Activated CD8-positive, alpha-beta memory T cell treated with anti-CD3 and anti-CD28 coated beads, Interleukin-2, amount 10 ng/mL, durations not matched to agents 7 days and 5 days (primary cell): Measurements from ENCODE around the gene TST. TPM values are rescaled to one million over a fixed set of nuclear protein-coding genes. Genes with fewer than 3 reads are reported as not detected.

ENCODE experiments used
- ATAC-seq: fragments of 150-1000 bp; cut with Tn5 transposase; one replicate; pipeline ENCODE4 v1.10.0; 2021; ENCODE audit warnings: moderate library complexity
- CTCF ChIA-PET: fragments of 350-600 bp; sonication (Branson Sonifier 250); formaldehyde crosslinking; loops from one replicate; lab custom pipeline; 2021; ENCODE audit warnings: antibody characterized with exemption; lab: Charles Lee
- DNase-seq: peaks from one replicate; pipeline ENCODE4 v3.0.0-alpha.2; 2020
- H3K27ac Mint-ChIP-seq: one replicate; pipeline ENCODE4 v1.8.0; 2021; ENCODE audit warnings: mild to moderate bottlenecking, mixed read lengths
- H3K27me3 Mint-ChIP-seq: one replicate; pipeline ENCODE4 v1.8.0; 2021; ENCODE audit warnings: mixed read lengths
- H3K36me3 Mint-ChIP-seq: one replicate; pipeline ENCODE4 v1.8.0; 2021; ENCODE audit warnings: mild to moderate bottlenecking, mixed read lengths
- H3K4me1 Mint-ChIP-seq: one replicate; pipeline ENCODE4 v1.8.0; 2021; ENCODE audit warnings: mixed read lengths
- H3K4me3 Mint-ChIP-seq: one replicate; pipeline ENCODE4 v1.8.0; 2021; ENCODE audit warnings: mild to moderate bottlenecking, moderate library complexity, mixed read lengths
- H3K9me3 Mint-ChIP-seq: one replicate; pipeline ENCODE4 v1.8.0; 2022; ENCODE audit warnings: low read depth, mixed read lengths
- total RNA-seq, 2 experiments: library from RNA; stranded (reverse); gene quantifications; one replicate each; pipeline ENCODE4 v1.2.3, GENCODE V29; 2021

TST gene
- total RNA-seq, result 10 to 100 TPM; 11.2 to 29.3 TPM

GRCh38 chr22:37019309-37020191 lies at the start of gene TST, which contains the start of gene MPST:
Gene TST (minus strand): TSS chr22:37019447. CDS start chr22:37018732, 715 bp downstream.
Gene MPST (plus strand): TSS chr22:37019742. CDS start chr22:37019837, 95 bp downstream.
- H3K27me3 Mint-ChIP-seq, result no peaks in the 10 kb centered on the region
- H3K36me3 Mint-ChIP-seq, result no peaks in the 10 kb centered on the region
- no peaks in the 10 kb centered on the region for H3K9me3 Mint-ChIP-seq
- peaks cover 22% of the 10 kb centered on the region for H3K4me1 Mint-ChIP-seq
- H3K27ac Mint-ChIP-seq, result peak within 1 kb of the TSS; percentile 89
- CTCF ChIA-PET, result interaction anchor here (0.7 to 7.7 kb wide), 20 partner anchors 12 to 473 kb away, joined by 3 to 48 read pairs (median 3); partner anchors contain the start of genes IFT27 and KCTD17
- peak within 1 kb of the TSS; percentile 90 for H3K4me3 Mint-ChIP-seq
- DNase-seq (peak; percentile 65), ATAC-seq (peak; percentile 82)

GRCh38 chr22:37068859-37069258 lies 49.6 kb upstream of the TST start:
- CTCF ChIA-PET, result interaction anchor here (1.6 kb wide), 1 partner anchor 23 kb away, joined by 3 read pairs; no protein-coding TSS in a partner anchor
- Mint-ChIP-seq H3K4me3 (no peak overlapping the region), H3K4me1 (no peaks in the 10 kb centered on the region), H3K27ac (no peak overlapping the region), H3K27me3 (peaks cover 12% of the 10 kb centered on the region), H3K36me3 (no peaks in the 10 kb centered on the region), H3K9me3 (no peaks in the 10 kb centered on the region)
- ATAC-seq (peak; percentile 38), DNase-seq (no peak)

GRCh38 chr22:37067428-37067827 lies 48.2 kb upstream of the TST start:
- DNase-seq (no peak), ATAC-seq (no peak)
- peaks cover 12% of the 10 kb centered on the region for H3K27me3 Mint-ChIP-seq
- no peak overlapping the region for H3K27ac Mint-ChIP-seq
- peaks cover 2% of the 10 kb centered on the region for H3K4me1 Mint-ChIP-seq
- H3K4me3 Mint-ChIP-seq, result no peak overlapping the region
- H3K9me3 Mint-ChIP-seq, result no peaks in the 10 kb centered on the region
- no peaks in the 10 kb centered on the region for H3K36me3 Mint-ChIP-seq
- CTCF ChIA-PET, result interaction anchor here (1.4 kb wide), 1 partner anchor 9 kb away, joined by 5 read pairs; no protein-coding TSS in a partner anchor

- Mint-ChIP-seq H3K36me3 (peaks cover 1% of the 10 kb centered on the region), H3K4me1 (peaks cover 15% of the 10 kb centered on the region), H3K27me3 (peaks cover 12% of the 10 kb centered on the region), H3K9me3 (no peaks in the 10 kb centered on the region), H3K4me3 (no peak overlapping the region), H3K27ac (no peak overlapping the region)
- CTCF ChIA-PET, result interaction anchor here (1.7 kb wide), 1 partner anchor 12 kb away, joined by 4 read pairs; no protein-coding TSS in a partner anchor
- ATAC-seq, result no peak
- no peak for DNase-seq
These were observed 46.7 kb upstream of the TST start for GRCh38 chr22:37065961-37066360.

DNA sequence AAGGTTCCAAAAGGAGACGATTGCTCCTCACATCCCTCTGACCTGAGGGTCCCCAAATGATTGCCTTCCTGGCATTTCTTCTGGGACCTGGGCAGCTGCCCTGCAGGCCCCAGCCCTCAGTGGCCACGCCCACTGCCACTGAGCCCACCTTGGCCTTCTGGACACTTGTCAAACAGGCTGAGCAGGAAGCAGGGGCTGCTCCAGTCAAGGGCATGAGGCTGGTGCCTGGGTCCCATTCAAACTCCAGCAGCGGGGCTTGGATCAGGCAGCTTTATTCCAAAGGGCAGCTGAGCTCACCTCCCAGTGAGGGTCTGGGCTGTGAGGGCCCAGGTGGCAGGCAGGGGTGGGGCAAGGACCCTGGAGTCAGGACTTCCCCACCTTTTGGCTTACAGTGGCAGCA lies 45.9 kb upstream of the TST start:
- H3K9me3 Mint-ChIP-seq, result no peaks in the 10 kb centered on the region
- H3K4me1 Mint-ChIP-seq, result peaks cover 23% of the 10 kb centered on the region

GRCh38 chr22:37064553-37064952 lies 45.3 kb upstream of the TST start:
- Mint-ChIP-seq H3K27ac (no peak overlapping the region), H3K4me1 (peaks cover 29% of the 10 kb centered on the region), H3K27me3 (peaks cover 6% of the 10 kb centered on the region), H3K4me3 (no peak overlapping the region), H3K9me3 (no peaks in the 10 kb centered on the region), H3K36me3 (peaks cover 2% of the 10 kb centered on the region)
- ATAC-seq (no peak), DNase-seq (no peak)
- CTCF ChIA-PET, result interaction anchor here (1.8 kb wide), 1 partner anchor 103 kb away, joined by 4 read pairs; no protein-coding TSS in a partner anchor

More for the DNA sequence above, 45.9 kb upstream of the TST start:
- Mint-ChIP-seq H3K27me3 (peaks cover 12% of the 10 kb centered on the region), H3K36me3 (peaks cover 2% of the 10 kb centered on the region), H3K4me3 (no peak overlapping the region), H3K27ac (no peak overlapping the region)
- ATAC-seq, result no peak
- DNase-seq, result no peak
- CTCF ChIA-PET, result interaction anchor here (1.7 kb wide), 1 partner anchor 13 kb away, joined by 4 read pairs; no protein-coding TSS in a partner anchor

DNA sequence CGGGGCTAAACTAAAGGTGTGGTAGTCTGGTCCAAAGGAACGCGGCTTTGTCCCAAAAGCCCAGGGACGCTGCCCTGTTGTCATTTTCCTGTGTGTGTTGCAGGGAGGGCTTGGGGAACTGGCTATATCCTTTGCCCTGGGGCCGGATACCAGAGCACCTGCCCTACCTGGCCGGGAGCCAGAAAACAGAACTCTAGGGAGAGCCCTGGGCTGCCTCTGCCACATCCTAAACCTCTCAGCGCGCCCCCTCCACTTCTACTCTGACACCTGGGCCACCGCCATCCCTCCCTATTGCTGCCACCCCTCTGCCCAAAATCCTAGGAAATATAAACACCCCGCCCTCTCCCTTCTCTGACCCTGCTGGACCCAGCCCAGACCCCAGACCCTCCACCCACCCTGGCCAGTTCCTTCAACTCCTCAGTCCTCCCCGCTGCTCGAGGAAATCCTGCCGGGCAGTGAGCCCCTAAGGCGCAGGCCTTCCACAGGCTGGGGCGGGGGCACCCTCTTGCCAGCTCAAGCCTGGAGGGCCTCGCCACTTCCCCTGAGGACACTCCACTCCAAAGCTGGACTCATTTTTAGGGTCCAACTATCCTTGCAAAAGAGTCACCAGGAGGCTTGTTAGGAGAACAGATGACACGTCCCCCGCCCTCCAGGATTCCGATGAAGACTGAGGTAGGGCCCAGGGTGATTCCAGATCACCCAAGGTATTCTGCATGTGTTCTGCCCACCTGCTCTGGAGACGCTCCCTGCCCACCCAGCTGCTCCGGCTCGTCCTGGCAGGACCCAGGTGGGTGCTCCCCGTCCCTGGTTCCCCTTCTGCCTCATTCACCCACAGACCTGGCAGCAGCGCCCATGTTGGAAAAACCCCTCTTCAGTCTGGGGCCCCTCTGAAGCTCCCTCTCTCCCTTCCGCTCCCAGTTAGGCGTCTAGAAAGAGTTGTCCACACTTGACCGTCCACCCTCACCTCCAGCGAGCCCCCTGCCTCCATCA lies 44.5 kb upstream of the TST start:
- Mint-ChIP-seq H3K4me1 (peaks cover 35% of the 10 kb centered on the region), H3K27me3 (peaks cover 3% of the 10 kb centered on the region), H3K27ac (no peak overlapping the region), H3K4me3 (no peak overlapping the region), H3K9me3 (no peaks in the 10 kb centered on the region), H3K36me3 (peaks cover 2% of the 10 kb centered on the region)
- ATAC-seq (no peak), DNase-seq (no peak)
- CTCF ChIA-PET, result interaction anchor here (1.8 kb wide), 1 partner anchor 103 kb away, joined by 4 read pairs; no protein-coding TSS in a partner anchor

DNA sequence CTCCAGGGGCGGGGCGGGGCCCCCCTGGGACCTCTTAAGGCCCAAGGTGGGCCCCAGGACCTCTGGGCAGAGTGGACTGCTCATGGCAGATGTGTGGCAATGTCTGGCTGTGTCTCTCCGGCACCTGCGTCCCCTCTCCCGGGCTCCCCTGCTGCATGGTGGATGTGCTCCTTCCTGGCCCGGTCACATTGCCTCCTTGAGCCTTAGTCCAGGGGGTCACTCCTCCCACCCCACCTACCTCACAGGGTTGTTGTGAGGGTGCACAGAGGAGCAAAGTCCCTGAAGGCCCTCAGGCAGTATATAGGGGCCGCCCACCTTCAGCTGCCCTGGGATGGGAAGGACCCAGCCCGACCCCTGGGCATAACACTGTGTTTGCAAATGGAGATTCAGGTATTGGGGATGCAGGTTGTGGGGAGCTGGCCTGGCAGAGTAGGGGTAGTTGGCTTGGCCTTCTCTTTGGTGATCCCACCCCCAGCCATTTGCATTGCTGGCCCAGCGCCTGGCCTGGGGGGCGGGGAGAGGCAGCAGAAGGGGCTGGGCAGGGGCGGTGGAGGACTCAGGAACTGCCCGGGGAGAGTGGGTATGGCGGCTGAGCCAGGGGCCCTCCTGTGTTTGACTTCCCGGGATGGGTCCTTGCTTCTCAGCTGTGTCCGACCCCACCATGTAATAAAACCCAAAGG lies 43.6 kb upstream of the TST start:
- H3K27me3 Mint-ChIP-seq, result no peaks in the 10 kb centered on the region
- no peak for DNase-seq
- H3K36me3 Mint-ChIP-seq, result peaks cover 3% of the 10 kb centered on the region
- no peak overlapping the region for H3K27ac Mint-ChIP-seq
- no peaks in the 10 kb centered on the region for H3K9me3 Mint-ChIP-seq
- H3K4me3 Mint-ChIP-seq, result no peak overlapping the region
- CTCF ChIA-PET, result interaction anchor here (1.1 to 1.8 kb wide), 2 partner anchors 14 to 104 kb away, joined by 3 to 4 read pairs; no protein-coding TSS in a partner anchor
- ATAC-seq, result no peak
- H3K4me1 Mint-ChIP-seq, result peaks cover 35% of the 10 kb centered on the region

DNA sequence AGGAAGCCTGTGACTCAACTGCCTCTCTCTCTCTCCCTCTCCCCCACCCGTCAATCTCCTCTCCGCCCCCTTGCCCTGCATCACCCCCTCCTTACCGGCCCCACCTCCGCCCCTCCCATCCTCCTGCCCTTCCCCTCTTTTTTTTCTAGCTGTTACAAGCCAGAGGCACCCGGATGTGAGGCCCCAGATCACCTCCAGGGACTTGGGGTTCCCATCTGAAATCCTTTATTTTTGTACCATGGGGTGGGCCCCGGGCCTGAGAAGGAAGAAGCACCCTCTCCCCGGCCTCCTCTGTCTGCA lies 43.1 kb upstream of the TST start:
- ATAC-seq (no peak), DNase-seq (no peak)
- Mint-ChIP-seq H3K4me3 (no peak overlapping the region), H3K27ac (no peak overlapping the region), H3K27me3 (no peaks in the 10 kb centered on the region), H3K4me1 (peaks cover 35% of the 10 kb centered on the region), H3K36me3 (peaks cover 6% of the 10 kb centered on the region), H3K9me3 (no peaks in the 10 kb centered on the region)
- CTCF ChIA-PET, result interaction anchor here (1.0 to 1.1 kb wide), 2 partner anchors 14 to 18 kb away, joined by 3 to 4 read pairs; no protein-coding TSS in a partner anchor

DNA sequence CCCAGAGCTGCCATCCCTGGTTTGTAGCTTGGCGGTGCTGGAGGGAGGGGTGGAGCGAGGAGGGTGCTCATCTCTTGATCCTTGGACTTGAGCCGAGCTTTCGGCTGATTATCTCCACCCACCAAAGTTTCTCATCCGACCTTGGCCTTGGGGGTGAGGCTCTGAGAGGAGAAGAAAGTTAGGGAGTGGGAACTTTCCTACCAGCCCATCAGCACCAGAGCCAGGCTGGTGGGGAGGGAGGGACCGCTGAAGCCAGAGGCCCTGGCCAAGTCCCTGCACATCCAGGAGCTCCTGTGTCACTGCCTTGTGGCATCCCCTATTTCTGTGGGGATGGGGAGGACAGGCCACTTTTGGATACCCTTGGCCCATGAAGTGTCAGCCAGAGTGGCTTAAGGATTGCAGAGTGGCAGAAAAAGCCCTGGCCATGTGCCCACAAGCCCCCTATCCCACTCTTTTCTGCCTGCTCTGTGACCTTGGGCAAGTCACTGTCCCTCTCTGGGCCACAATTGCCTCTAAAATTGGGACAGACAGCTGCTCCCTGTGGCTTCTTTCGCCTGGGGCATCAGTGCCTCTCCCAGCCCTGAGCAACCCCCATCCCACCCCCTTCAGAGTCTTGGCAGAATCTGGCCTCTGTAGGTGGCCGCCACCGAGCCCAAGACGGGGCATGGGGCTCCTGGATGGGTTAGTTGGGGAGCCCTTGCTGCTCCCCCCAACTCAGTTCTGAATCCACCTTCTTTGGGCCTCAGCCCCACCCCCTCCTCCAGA lies 42.5 kb upstream of the TST start:
- Mint-ChIP-seq H3K4me3 (no peak overlapping the region), H3K27ac (peak overlapping the region; percentile 19), H3K4me1 (peaks cover 35% of the 10 kb centered on the region), H3K27me3 (no peaks in the 10 kb centered on the region), H3K9me3 (no peaks in the 10 kb centered on the region), H3K36me3 (peaks cover 10% of the 10 kb centered on the region)
- DNase-seq (no peak), ATAC-seq (no peak)
- CTCF ChIA-PET, result interaction anchor here (1.0 to 2.1 kb wide), 7 partner anchors 10 to 286 kb away, joined by 3 to 6 read pairs (median 3); partner anchors contain the start of genes IFT27 and KCTD17

DNA sequence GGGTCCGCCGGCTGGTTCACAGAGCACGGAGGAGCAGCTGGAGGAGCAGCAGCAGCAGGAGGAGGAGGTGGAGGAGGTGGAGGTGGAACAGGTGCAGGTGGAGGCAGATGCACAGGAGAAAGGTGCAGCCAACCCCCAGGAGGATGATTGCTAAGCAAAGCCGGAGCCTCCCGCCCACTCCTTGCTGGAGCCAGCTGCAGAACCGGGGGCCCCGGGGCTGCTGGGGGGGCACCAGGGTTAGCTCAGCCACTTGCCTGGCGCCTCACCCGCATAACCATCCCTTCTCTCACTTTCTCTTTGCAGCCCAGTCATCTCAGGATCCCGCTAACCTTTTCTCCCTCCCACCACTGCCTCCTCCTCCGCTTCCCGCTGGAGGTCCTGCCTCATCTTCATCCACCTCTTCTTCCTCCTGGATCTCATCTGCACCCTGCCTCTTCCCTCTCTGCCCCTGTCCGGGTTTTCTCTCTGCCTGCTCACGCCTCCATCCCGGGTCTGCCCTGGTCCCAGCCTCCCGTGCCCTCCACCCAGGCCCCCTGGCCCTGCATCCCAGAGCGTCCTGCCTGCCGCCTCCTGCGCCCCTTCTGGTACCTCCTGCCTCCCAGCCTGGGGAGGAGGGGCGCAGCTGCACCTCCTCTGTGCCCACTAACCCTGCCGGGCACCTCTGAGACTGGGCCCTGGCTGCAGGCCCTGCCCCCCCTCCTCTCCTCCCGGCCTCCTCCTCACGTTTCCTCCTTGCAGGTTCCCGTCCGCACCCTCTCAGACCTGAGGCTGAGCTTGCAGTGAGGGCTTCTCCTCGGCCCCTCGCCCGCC lies 41.8 kb upstream of the TST start:
- CTCF ChIA-PET, result interaction anchor here (0.7 to 2.1 kb wide), 10 partner anchors 10 to 285 kb away, joined by 3 to 6 read pairs (median 3); partner anchors contain the start of genes IFT27, KCTD17, MPST and TST
- Mint-ChIP-seq H3K36me3 (peaks cover 13% of the 10 kb centered on the region), H3K27me3 (no peaks in the 10 kb centered on the region), H3K9me3 (no peaks in the 10 kb centered on the region), H3K4me1 (peaks cover 35% of the 10 kb centered on the region), H3K4me3 (peak overlapping the region; percentile 66), H3K27ac (peak overlapping the region; percentile 81)
- ATAC-seq, result peak; percentile 74
- DNase-seq, result peak; percentile 86
